Fibroblast of lung (primary cell): Measurements from ENCODE around the gene AKT1S1. TPM values are rescaled to one million over a fixed set of nuclear protein-coding genes. Genes with fewer than 3 reads are reported as not detected.

Experiments used
- DNase-seq, 2 donors: peaks; one replicate each; pipeline versions ENCODE4 v3.0.0 to v3.0.0-alpha.2; 2010; ENCODE audit warnings: low read depth in 2 of 2
- H2AFZ ChIP-seq: 2 replicates; pipeline ENCODE4 v1.5.1; 2012; ENCODE audit warnings: low read length, control low read depth, inconsistent platforms
- H3K27ac ChIP-seq: 2 replicates; pipeline ENCODE4 v1.5.1; 2011; ENCODE audit warnings: low read length, control low read depth; ENCODE audit not compliant: insufficient read depth
- H3K27me3 ChIP-seq: 2 replicates; pipeline ENCODE4 v1.5.1; 2011; ENCODE audit warnings: mild to moderate bottlenecking, low read length; ENCODE audit not compliant: control insufficient read depth, insufficient read depth
- H3K36me3 ChIP-seq: 2 replicates; pipeline ENCODE4 v1.5.1; 2011; ENCODE audit warnings: low read length; ENCODE audit not compliant: control insufficient read depth, insufficient read depth
- H3K4me1 ChIP-seq: 2 replicates; pipeline ENCODE4 v1.5.1; 2011; ENCODE audit warnings: low read length; ENCODE audit not compliant: control insufficient read depth, insufficient read depth; ENCODE audit errors: extremely low read depth
- H3K4me2 ChIP-seq: 2 replicates; pipeline ENCODE4 v1.5.1; 2011; ENCODE audit warnings: low read length, control low read depth; ENCODE audit not compliant: insufficient read depth; ENCODE audit errors: extremely low read depth
- H3K4me3 ChIP-seq, 4 experiments: fragments of 200-600 bp in 1 of 4; sonication (generic) in 1 of 4; replicated peaks in 1 of 4; 2 replicates each; pipeline ENCODE4 v1.5.1; 2011 to 2016; ENCODE audit warnings: low read length in 4 of 4, low read depth in 3 of 4, mild to moderate bottlenecking in 3 of 4, control low read depth in 2 of 4, inconsistent platforms in 1 of 4, mixed read lengths in 1 of 4; ENCODE audit not compliant: insufficient read depth in 1 of 4; ENCODE audit errors: control extremely low read depth in 1 of 4
- H3K79me2 ChIP-seq: 2 replicates; pipeline ENCODE4 v1.5.1; 2012; ENCODE audit warnings: mild to moderate bottlenecking, low read length, inconsistent platforms; ENCODE audit not compliant: control insufficient read depth, insufficient read depth
- H3K9ac ChIP-seq: 2 replicates; pipeline ENCODE4 v1.5.1; 2011; ENCODE audit warnings: mild to moderate bottlenecking, low read length, control low read depth; ENCODE audit not compliant: insufficient read depth
- H3K9me3 ChIP-seq: 2 replicates; pipeline ENCODE4 v1.5.1; 2012; ENCODE audit warnings: low read depth, low read length; ENCODE audit not compliant: control insufficient read depth, insufficient read depth
- H4K20me1 ChIP-seq: 2 replicates; pipeline ENCODE4 v1.5.1; 2011; ENCODE audit warnings: low read length; ENCODE audit not compliant: control insufficient read depth, insufficient read depth; ENCODE audit errors: extremely low read depth
- CTCF ChIP-seq, 2 donors: IDR thresholded peaks in 1 of 2; conservative IDR thresholded peaks in 1 of 2; 1 replicate in 1 of 2; 2 replicates in 1 of 2; pipeline ENCODE4 v1.5.1; 2011 to 2012; ENCODE audit warnings: low read length in 2 of 2, control low read depth in 1 of 2, inconsistent platforms in 1 of 2, low read depth in 1 of 2, mild to moderate bottlenecking in 1 of 2
- EZH2 ChIP-seq: IDR thresholded peaks from 2 replicates; pipeline ENCODE4 v1.5.1; 2012; ENCODE audit warnings: low read length, control low read depth, mild to moderate bottlenecking; ENCODE audit errors: missing control alignments
- polyA plus RNA-seq, 2 donors: library from polyadenylated mRNA; depleted of rRNA in 1 of 2; stranded (reverse) in 1 of 2; unstranded in 1 of 2; fragments of >200 nt; gene quantifications; 2 replicates each; pipeline ENCODE4 v1.2.1, GENCODE V29; 2011 to 2012; ENCODE audit warnings: missing spikeins in 1 of 2
- total RNA-seq: library from RNA; depleted of rRNA; stranded (reverse); fragments of >200 nt; gene quantifications from 2 replicates; pipeline ENCODE4 v1.2.1, GENCODE V29; 2014

The AKT1S1 gene
- total and polyA plus RNA-seq, 2 donors (not counting 1 experiment from before 2014, with no cell fraction given) = 12.2 to 37.4 TPM

- Histone ChIP-seq H2AFZ (no peak overlapping the region), H3K27ac (no peak overlapping the region), H3K4me1 (no peaks in the 10 kb centered on the region), H4K20me1 (no peaks in the 10 kb centered on the region), H3K36me3 (peaks cover 14% of the 10 kb centered on the region), H3K9ac (no peak overlapping the region), H3K4me3 (no peak overlapping the region), H3K79me2 (no peaks in the 10 kb centered on the region), H3K4me2 (no peak overlapping the region), H3K9me3 (no peaks in the 10 kb centered on the region), H3K27me3 (no peaks in the 10 kb centered on the region)
- no peak for DNase-seq
- TF ChIP-seq EZH2 (no peak), CTCF (conservative IDR thresholded peaks at IDR 0.05 in 1 of 2, IDR thresholded peaks at IDR 0.05 in 1 of 2; ENCODE audit: low read depth in 1 of 2, low read length in 2 of 2) (no peak)
These were observed 39.7 kb downstream of the AKT1S1 start for GRCh38 chr19:49837425-49837824.

- Histone ChIP-seq H3K27ac (no peak overlapping the region), H3K79me2 (no peaks in the 10 kb centered on the region), H3K9ac (no peak overlapping the region), H2AFZ (no peak overlapping the region), H3K4me1 (no peaks in the 10 kb centered on the region), H3K36me3 (peaks cover 17% of the 10 kb centered on the region), H3K4me3 (no peak overlapping the region), H4K20me1 (no peaks in the 10 kb centered on the region), H3K4me2 (no peak overlapping the region), H3K9me3 (no peaks in the 10 kb centered on the region), H3K27me3 (no peaks in the 10 kb centered on the region)
- no peak for DNase-seq
- TF ChIP-seq CTCF (conservative IDR thresholded peaks at IDR 0.05 in 1 of 2, IDR thresholded peaks at IDR 0.05 in 1 of 2; ENCODE audit: low read depth in 1 of 2, low read length in 2 of 2) = no peak
- TF ChIP-seq EZH2 = no peak
These were observed 40.2 kb downstream of the AKT1S1 start for GRCh38 chr19:49837009-49837310.

- Histone ChIP-seq H3K27me3 (no peaks in the 10 kb centered on the region), H3K4me3 (no peak overlapping the region), H4K20me1 (no peaks in the 10 kb centered on the region), H3K4me2 (no peak overlapping the region), H3K27ac (no peak overlapping the region), H3K9ac (no peak overlapping the region), H3K4me1 (no peaks in the 10 kb centered on the region), H3K9me3 (no peaks in the 10 kb centered on the region), H3K79me2 (no peaks in the 10 kb centered on the region), H3K36me3 (peaks cover 21% of the 10 kb centered on the region), H2AFZ (no peak overlapping the region)
- DNase-seq = no peak
- no peak for TF ChIP-seq EZH2
- no peak for TF ChIP-seq CTCF (conservative IDR thresholded peaks at IDR 0.05 in 1 of 2, IDR thresholded peaks at IDR 0.05 in 1 of 2; ENCODE audit: low read depth in 1 of 2, low read length in 2 of 2)
These were observed 40.8 kb downstream of the AKT1S1 start for GRCh38 chr19:49836176-49837008.
